Mesothelial cell of epicardium (in vitro differentiated cells): Measurements from ENCODE around the gene SLC22A2. TPM values are rescaled to one million over a fixed set of nuclear protein-coding genes. Genes with fewer than 3 reads are reported as not detected.

Experiments used
- DNase-seq, 2 experiments: peaks; one replicate each; pipeline ENCODE4 v3.0.0; 2021; ENCODE audit warnings: low spot score in 2 of 2; ENCODE audit not compliant: unreplicated experiment in 2 of 2
- H3K27ac Mint-ChIP-seq: 2 replicates; pipeline ENCODE4 v1.8.0; 2021; ENCODE audit warnings: mixed read lengths
- H3K27me3 Mint-ChIP-seq: 2 replicates; pipeline ENCODE4 v1.8.0; 2021; ENCODE audit warnings: low read depth, mixed read lengths
- H3K36me3 Mint-ChIP-seq: 2 replicates; pipeline ENCODE4 v1.8.0; 2021; ENCODE audit warnings: mixed read lengths
- H3K4me1 Mint-ChIP-seq: 2 replicates; pipeline ENCODE4 v1.8.0; 2021; ENCODE audit warnings: mixed read lengths
- H3K4me3 Mint-ChIP-seq: 2 replicates; pipeline ENCODE4 v1.8.0; 2021; ENCODE audit warnings: mild to moderate bottlenecking, moderate library complexity, mixed read lengths
- H3K9me3 Mint-ChIP-seq: 2 replicates; pipeline ENCODE4 v1.8.0; 2021; ENCODE audit warnings: mixed read lengths
- total RNA-seq: library from RNA; stranded (reverse); gene quantifications from 3 replicates; pipeline ENCODE4 v1.2.1, GENCODE V29; 2021
- TF ChIP-seq, protein P1 (sequence below): fragments of 200-600 bp; sonication (generic); IDR thresholded peaks from one replicate; pipeline ENCODE4 v1.5.0; 2021; ENCODE audit warnings: antibody characterized with exemption; ENCODE audit not compliant: unreplicated experiment

The SLC22A2 gene
- total RNA-seq, 1 donor from 2014 or later = 0.07 TPM

DNA sequence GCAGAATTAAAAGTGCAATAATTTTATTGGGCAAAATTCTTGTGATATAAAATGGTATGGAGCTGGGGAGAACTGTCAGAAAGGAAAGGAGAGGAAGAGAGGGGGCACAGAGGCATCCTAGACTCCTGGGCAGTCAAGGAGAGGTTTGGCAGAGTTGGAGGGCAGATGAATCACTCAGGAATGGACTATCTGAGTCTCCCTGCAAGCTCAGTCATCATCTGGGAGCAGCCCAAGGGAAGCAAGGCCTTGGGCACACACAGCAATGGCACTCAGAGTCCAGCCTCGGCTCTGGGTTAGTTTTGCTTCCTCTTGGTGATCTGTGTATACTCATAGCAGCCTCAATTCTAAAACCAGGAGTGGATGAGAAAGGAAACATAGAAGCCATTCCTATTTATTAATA lies 69.8 kb downstream of the SLC22A2 start:
- no peak for DNase-seq
- Mint-ChIP-seq H3K27me3 (peaks cover 2% of the 10 kb centered on the region), H3K4me3 (no peak overlapping the region), H3K9me3 (peaks cover 23% of the 10 kb centered on the region), H3K36me3 (no peaks in the 10 kb centered on the region), H3K4me1 (peaks cover 6% of the 10 kb centered on the region), H3K27ac (no peak overlapping the region)
- TF ChIP-seq, protein P1, sequence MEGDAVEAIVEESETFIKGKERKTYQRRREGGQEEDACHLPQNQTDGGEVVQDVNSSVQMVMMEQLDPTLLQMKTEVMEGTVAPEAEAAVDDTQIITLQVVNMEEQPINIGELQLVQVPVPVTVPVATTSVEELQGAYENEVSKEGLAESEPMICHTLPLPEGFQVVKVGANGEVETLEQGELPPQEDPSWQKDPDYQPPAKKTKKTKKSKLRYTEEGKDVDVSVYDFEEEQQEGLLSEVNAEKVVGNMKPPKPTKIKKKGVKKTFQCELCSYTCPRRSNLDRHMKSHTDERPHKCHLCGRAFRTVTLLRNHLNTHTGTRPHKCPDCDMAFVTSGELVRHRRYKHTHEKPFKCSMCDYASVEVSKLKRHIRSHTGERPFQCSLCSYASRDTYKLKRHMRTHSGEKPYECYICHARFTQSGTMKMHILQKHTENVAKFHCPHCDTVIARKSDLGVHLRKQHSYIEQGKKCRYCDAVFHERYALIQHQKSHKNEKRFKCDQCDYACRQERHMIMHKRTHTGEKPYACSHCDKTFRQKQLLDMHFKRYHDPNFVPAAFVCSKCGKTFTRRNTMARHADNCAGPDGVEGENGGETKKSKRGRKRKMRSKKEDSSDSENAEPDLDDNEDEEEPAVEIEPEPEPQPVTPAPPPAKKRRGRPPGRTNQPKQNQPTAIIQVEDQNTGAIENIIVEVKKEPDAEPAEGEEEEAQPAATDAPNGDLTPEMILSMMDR = no peak

DNA sequence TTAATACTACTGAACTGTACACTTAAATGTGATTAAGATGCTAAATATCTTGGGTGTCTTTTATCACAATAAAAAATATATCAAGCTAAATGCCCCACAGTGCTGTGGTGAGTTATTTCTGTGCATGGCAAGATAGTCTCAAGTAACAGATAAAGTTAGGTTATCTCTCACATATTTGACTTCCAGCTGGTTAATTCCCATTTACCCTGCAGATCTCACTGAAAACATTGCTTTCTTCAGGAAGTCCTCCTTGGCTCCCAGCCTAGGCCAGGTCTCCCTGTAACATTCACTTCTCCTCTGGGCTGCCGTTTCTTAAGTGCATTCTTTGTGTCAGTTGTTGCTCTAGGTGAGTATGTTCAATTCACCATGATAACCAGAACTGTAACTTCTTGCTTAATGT lies 77.9 kb downstream of the SLC22A2 start:
- no peak for DNase-seq
- Mint-ChIP-seq H3K9me3 (peaks cover 5% of the 10 kb centered on the region), H3K36me3 (no peaks in the 10 kb centered on the region), H3K4me3 (no peak overlapping the region), H3K27ac (no peak overlapping the region), H3K27me3 (peaks cover 2% of the 10 kb centered on the region), H3K4me1 (peaks cover 2% of the 10 kb centered on the region)
- TF ChIP-seq, protein P1 = no peak

DNA sequence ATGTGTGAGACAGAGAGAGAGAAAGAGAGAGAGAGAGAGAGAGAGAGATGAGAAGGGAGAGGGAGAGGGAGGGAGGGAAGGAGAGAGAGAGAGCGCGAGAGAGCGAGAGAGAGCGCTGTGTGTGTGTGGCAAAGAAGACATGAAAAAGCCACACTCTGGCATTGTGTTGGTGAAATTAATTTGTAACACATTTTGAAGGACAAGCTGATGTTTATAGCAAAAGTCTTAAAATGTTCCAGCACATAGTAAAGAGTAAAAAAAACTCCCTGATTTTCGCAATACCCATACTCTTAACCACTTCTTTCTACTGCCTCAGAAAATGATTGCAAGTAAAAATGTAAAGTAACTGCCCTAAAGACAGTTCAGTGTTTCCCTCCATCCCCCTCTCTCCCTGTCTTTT lies 80.3 kb downstream of the SLC22A2 start:
- H3K27me3 Mint-ChIP-seq = no peaks in the 10 kb centered on the region
- no peak overlapping the region for H3K4me3 Mint-ChIP-seq
- peaks cover 9% of the 10 kb centered on the region for H3K4me1 Mint-ChIP-seq
- no peak overlapping the region for H3K27ac Mint-ChIP-seq
- no peaks in the 10 kb centered on the region for H3K36me3 Mint-ChIP-seq
- TF ChIP-seq, protein P1 = no peak
- no peak for DNase-seq
- H3K9me3 Mint-ChIP-seq = no peaks in the 10 kb centered on the region

DNA sequence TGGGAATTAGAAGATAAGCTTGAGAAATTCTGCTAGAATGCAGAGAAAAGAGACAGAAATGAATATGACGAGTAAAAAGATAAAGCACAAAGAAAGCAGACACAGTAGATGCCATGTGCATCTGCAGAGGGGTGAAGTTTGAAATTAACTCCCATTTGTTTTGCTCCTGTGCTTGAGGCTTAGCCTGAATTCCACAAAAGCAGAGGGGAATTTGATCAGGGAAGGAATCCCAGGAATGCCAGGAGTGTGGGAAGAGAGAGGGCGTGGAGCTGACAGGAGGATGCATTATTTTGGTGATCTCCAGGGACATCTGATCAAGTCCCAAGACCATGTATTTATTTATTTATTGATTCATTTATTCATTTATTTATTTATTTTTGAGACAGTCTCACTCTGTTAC lies 81.4 kb downstream of the SLC22A2 start:
- TF ChIP-seq, protein P1 = no peak
- Mint-ChIP-seq H3K9me3 (no peaks in the 10 kb centered on the region), H3K27me3 (no peaks in the 10 kb centered on the region), H3K27ac (no peak overlapping the region), H3K36me3 (no peaks in the 10 kb centered on the region), H3K4me3 (no peak overlapping the region), H3K4me1 (peaks cover 9% of the 10 kb centered on the region)
- DNase-seq = no peak

DNA sequence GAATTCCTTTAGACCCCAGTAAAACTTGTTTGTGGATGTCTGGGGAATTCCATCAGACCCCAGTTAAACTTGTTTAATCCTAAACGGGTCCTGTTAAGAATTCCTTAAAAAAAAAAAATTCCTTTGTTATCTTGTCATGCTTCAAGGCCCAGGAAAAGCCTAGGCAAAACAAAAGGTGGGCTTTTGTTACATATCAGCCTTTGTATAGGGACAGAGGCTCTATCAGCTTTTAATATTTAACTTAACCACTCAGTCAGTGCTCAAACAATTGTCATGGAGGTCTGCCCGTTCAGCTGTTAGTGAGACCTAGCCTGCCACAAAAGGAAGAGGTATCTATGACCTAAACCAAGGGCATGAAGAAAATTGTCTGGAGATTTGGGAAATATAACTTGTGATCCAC lies 83.9 kb downstream of the SLC22A2 start:
- Mint-ChIP-seq H3K4me3 (no peak overlapping the region), H3K27ac (no peak overlapping the region), H3K27me3 (no peaks in the 10 kb centered on the region)

More for the DNA sequence above, 83.9 kb downstream of the SLC22A2 start:
- no peaks in the 10 kb centered on the region for H3K9me3 Mint-ChIP-seq
- TF ChIP-seq, protein P1 = no peak
- no peak for DNase-seq
- no peaks in the 10 kb centered on the region for H3K36me3 Mint-ChIP-seq
- peaks cover 25% of the 10 kb centered on the region for H3K4me1 Mint-ChIP-seq
